Ishikawa (cell line): ENCODE data around the gene PRSS38.

Experiments used
- CEBPB ChIP-seq: IDR thresholded peaks from 2 replicates; pipeline ENCODE4 v1.6.1; 2012
- CREB1 ChIP-seq: IDR thresholded peaks from 2 replicates; pipeline ENCODE4 v1.6.1; 2012; ENCODE audit warnings: low read depth
- EGR1 ChIP-seq: IDR thresholded peaks from 2 replicates; pipeline ENCODE4 v1.6.1; 2012
- EP300 ChIP-seq: IDR thresholded peaks from 2 replicates; pipeline ENCODE4 v1.6.1; 2012; ENCODE audit warnings: borderline replicate concordance
- FOXM1 ChIP-seq: IDR thresholded peaks from 2 replicates; pipeline ENCODE4 v1.6.1; 2012; ENCODE audit warnings: low read depth, borderline replicate concordance
- MAX ChIP-seq: IDR thresholded peaks from 2 replicates; pipeline ENCODE4 v1.6.1; 2012
- NFIC ChIP-seq: IDR thresholded peaks from 2 replicates; pipeline ENCODE4 v1.6.1; 2012
- RAD21 ChIP-seq: IDR thresholded peaks from 2 replicates; pipeline ENCODE4 v1.6.1; 2012; ENCODE audit warnings: low read depth
- REST ChIP-seq: IDR thresholded peaks from 2 replicates; pipeline ENCODE4 v1.6.1; 2012; ENCODE audit warnings: low read depth, mild to moderate bottlenecking
- TAF1 ChIP-seq: IDR thresholded peaks from 2 replicates; pipeline ENCODE4 v1.6.1; 2012; ENCODE audit warnings: low read depth, mild to moderate bottlenecking
- TCF12 ChIP-seq: IDR thresholded peaks from 2 replicates; pipeline ENCODE4 v1.6.1; 2012; ENCODE audit warnings: low read depth
- TEAD4 ChIP-seq: IDR thresholded peaks from 2 replicates; pipeline ENCODE4 v1.6.1; 2012
- USF1 ChIP-seq: IDR thresholded peaks from 2 replicates; pipeline ENCODE4 v1.6.1; 2012
- YY1 ChIP-seq: IDR thresholded peaks from 2 replicates; pipeline ENCODE4 v1.6.1; 2012; ENCODE audit warnings: low read depth
- ZBTB7A ChIP-seq: IDR thresholded peaks from 2 replicates; pipeline ENCODE4 v1.6.1; 2012; ENCODE audit warnings: low read depth

PRSS38 gene

GRCh38 chr1:227828786-227829185, 13.3 kb downstream of the PRSS38 start:
- TF ChIP-seq EP300 (no peak), EGR1 (no peak), REST (no peak), USF1 (no peak), FOXM1 (no peak), ZBTB7A (no peak), TAF1 (no peak)

- TF ChIP-seq CREB1 (no peak), TCF12 (no peak), YY1 (no peak), NFIC (no peak), REST (no peak), RAD21 (no peak), EP300 (no peak), MAX (no peak), EGR1 (no peak), TEAD4 (no peak), USF1 (no peak), CEBPB (no peak), FOXM1 (no peak), TAF1 (no peak)
These were observed 22.7 kb downstream of the PRSS38 start for GRCh38 chr1:227838181-227838580.

- TF ChIP-seq EGR1 (no peak), REST (no peak), CREB1 (no peak), MAX (no peak), USF1 (no peak), CEBPB (no peak), ZBTB7A (no peak), TEAD4 (no peak), RAD21 (no peak), FOXM1 (no peak), TAF1 (no peak), TCF12 (no peak), EP300 (no peak), NFIC (no peak), YY1 (no peak)
These were observed 25.6 kb downstream of the PRSS38 start for GRCh38 chr1:227841096-227841495.

GRCh38 chr1:227844320-227845146, 29.1 kb downstream of the PRSS38 start:
- TF ChIP-seq TCF12 (no peak), EP300 (no peak), YY1 (no peak), MAX (no peak), CREB1 (no peak), FOXM1 (no peak), TEAD4 (no peak), NFIC (no peak), REST (no peak), USF1 (no peak), ZBTB7A (no peak), TAF1 (no peak)
